Measurements from ENCODE around the gene PRRT1B.
A peak's percentile ranks its signal among the peaks of the same experiment; 100 is the strongest.

PRRT1B gene

GRCh38 chr9:131554087-131554842, 8.9 kb downstream of the PRRT1B start:
- no peak for ATAC-seq

GRCh38 chr9:131554843-131555351, 9.6 kb downstream of the PRRT1B start:
- no peak for ATAC-seq

DNA sequence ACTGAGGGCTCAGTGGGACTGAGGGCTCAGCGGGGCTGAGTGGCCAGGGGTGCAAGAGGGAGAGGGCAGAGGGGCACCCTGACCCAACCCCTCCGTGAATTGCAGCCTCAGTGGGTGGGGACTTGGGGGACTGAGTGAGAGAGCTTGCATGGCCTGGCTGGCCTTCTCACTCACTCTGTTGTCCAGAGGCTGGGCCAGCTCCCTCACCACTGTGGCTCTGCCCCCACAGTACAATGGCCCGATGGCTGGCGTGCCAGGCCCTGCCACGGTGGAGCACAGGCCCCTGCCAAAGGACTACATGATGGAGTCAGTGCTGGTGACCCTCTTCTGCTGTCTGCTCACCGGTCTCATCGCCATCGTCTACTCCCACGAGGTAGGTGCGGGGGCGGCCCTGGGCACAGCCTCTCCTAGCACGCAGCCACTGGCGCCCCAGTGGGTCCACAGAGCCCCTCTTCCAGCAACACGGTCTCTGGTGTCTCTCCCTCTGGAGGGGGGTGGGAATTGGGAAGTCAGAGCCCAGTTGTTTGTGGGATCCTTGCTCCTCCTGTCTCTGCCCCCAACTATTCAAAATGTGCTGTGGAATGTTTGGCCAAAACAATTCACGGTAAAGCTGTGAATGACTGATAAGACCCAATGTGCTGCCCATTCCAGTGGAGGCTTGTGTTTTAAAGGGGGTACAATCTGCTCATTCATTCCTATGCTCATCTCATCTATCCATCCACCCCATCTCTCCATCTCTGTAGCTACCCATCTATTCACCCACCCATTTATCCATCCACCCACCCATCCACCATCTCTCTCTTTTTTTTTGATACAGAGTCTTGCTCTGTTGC, 10.7 kb downstream of the PRRT1B start:
- ATAC-seq = no peak

GRCh38 chr9:131557855-131558548, 12.7 kb downstream of the PRRT1B start:
- ATAC-seq = no peak

- ATAC-seq = no peak
These were observed 14.2 kb downstream of the PRRT1B start for GRCh38 chr9:131559421-131560000.

- no peak for ATAC-seq
These were observed 17.0 kb downstream of the PRRT1B start for GRCh38 chr9:131562032-131562959.

DNA sequence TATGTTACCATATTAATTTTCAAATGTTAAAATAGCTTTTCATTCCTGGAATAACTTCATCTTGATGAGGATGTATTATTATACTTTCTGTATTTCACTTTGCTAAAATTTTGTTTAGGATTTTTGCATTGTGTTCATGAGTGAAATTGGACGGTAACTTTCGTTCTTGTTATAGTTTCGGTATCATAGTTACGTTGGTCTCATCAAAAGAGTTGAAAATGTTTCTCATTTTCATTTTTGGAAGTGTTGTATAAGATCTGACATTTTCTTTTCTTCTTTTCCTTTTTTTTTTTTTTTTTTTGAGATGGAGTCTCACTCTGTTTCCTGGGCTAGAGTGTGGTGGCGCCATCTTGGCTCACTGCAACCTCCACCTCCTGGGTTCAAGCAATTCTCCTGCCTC, 20.0 kb downstream of the PRRT1B start:
- ATAC-seq = peak; percentile 51 to 69

DNA sequence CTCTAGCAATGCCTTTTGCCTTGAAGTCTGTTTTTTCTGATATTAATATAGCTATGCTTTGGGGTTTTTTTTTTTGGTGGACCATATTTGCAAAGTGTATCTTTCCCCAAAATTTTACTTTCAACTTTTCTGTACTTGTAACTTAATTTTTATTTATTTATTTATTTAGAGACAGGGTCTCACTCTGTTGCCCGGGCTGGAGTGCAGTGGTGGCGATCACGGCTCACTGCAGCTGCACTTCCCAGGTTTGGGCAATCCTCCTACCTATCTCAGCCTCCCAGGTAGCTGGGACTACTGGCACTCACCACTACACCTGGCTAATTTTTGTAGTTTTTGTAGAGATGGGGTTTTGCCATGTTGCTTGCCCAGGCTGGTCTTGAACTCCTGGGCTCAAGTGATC, 20.8 kb downstream of the PRRT1B start:
- ATAC-seq = no peak

- no peak for ATAC-seq
These were observed 22.6 kb downstream of the PRRT1B start for GRCh38 chr9:131567910-131568309.

- no peak for ATAC-seq
These were observed 29.7 kb downstream of the PRRT1B start for GRCh38 chr9:131574730-131575640.

DNA sequence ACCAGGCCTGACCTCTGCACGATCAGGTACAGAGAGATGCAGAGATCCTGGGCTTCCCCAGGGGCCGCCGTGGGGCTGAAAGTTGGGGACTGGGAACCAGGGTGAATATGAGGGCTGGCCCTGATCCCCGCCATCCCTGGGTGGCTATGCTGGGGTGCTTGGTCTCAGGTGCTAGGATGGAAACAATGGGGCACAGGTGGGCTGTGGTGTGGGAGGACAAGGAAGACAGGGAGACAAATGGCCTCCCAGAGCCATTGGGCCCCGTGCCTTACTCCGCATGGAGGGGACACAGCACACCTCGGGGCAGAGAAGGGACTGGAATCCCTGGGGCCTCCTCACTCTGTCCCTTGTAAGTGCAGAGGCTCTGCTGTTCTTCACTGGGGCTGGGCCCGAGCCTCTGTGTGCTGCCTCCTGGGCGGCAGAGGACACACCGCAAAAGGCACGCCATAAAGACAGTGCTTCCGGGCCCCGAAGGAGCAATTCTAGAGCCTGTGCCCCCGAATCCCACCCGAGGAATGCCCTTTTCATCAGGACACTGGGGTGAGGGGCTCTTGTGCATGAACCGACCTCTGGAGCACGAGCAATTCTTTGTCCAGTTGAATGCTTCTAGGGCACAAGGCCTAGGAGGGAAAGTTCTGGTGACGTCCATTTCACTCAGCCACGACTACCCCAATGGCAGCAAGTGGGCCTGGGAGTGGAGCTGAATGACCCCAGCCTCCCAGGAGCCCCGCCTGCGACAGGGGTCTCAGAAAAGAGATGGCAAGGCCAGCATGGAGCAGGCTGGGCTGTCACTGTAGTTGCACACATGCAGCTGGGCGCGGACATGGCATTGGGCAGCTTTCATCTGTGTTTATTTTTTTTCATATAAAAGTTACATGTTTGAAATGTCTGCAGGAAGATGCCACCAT, 30.9 kb downstream of the PRRT1B start:
- ATAC-seq = no peak

DNA sequence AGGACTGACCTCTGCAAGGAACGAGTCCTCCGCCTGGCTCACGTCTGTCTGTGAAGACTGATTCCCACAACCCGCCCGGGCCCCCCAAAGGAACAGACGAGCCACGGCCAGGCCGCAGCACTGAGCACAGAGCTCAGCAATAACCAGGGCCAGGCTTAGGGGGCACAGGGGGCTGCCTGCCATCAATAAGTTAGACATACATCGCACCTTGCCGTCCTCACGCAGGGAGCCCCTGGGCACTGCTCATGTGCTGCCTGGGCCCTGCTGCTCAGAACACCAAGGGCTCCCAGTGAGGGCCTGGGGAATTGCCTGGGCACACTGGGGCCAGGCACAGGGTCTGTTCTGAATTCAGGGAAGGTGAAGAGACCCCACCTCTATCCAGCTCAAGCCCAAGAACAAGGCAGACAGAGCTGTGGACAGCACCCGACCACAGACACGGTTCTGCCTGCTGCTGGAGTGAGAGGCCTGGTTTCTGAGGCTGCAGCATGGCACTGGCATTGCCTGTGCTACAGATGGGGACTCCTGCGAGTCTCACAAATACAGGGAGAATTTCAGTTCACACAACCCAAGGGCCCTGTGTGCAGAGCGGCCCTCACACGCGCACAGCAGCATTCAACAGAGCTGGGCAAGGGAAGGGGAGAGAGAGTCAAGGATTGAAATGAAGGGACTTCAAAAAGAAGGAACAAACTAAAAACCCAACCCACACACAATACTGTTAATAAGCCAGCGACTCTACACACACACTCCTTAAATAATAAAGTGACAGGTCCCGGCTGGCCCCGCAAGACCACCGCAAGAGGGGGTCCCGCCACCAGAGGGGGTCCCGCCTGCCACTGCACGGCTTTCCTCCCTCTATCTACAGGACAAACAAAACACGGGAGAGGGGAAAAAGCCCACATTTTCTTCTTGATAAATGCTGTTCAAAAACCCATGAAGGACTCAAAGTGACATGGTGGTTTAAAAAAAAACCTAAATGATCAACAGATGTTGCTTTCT, 32.0 kb downstream of the PRRT1B start:
- ATAC-seq = no peak

DNA sequence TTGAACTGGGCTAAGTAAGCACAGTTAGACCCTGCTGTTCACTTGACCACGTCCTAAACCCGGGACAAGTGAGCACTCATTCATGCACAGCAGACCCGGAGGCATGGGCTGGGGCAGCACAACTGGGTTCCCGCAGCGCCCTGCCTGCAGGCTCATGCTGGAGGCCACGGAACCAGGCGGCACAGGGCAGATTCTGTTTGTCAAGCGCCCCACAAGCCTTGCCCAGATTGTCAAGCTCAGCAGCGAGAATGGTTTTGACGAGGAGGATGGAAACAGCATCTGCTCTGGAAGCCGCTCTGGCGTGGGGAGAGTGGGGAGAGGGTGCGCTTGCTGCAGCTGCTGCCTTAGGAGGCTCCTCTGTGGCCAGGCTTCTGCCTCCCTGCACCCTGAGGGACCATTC, 32.7 kb downstream of the PRRT1B start:
- no peak for ATAC-seq

GRCh38 chr9:131578731-131579504, 33.6 kb downstream of the PRRT1B start:
- ATAC-seq = peak; percentile 81

DNA sequence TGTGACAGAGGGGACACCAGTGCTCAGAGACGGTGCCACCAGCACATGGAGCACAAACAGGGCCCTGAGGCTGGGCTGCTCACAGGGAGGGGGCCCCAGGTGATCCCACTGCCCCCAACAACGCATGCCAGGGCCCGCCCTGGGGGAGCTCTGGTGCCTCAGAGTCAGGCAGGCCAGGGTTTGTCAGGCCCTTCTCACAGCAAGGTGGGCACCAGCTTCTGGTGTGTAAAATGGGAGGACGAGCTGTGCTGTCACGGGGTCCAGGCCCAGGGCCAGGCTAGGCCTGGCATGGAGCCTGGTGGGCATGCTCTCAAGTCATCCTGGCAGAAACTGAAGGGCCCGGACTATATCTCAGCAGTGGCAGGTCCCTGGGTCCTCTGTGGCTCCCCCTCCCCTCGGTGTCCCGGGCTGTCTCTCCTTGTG, 34.5 kb downstream of the PRRT1B start:
- ATAC-seq = no peak

- ATAC-seq = no peak
These were observed 35.0 kb downstream of the PRRT1B start for GRCh38 chr9:131580358-131580757.

GRCh38 chr9:131582056-131582455, 36.7 kb downstream of the PRRT1B start:
- ATAC-seq = no peak
